Fibroblast of skin of back (primary cell): ENCODE measurements around the gene TAS2R19. TPM values are rescaled to one million over a fixed set of nuclear protein-coding genes. Genes with fewer than 3 reads are reported as not detected.
"Not testable (repeated sequence)": the region's sequence is repeated elsewhere in the genome, so short reads cannot be mapped to it uniquely, and the experiment has no call there.

Experiments
- DNase-seq: peaks from one replicate; pipeline ENCODE4 v3.0.0-alpha.2; 2013
- polyA plus RNA-seq, 2 experiments: library from polyadenylated mRNA; unstranded; fragments of 120-200 nt; gene quantifications; one replicate each; pipeline ENCODE4 v1.2.1, GENCODE V29; 2013; ENCODE audit not compliant: insufficient read length in 2 of 2

The TAS2R19 gene, protein sequence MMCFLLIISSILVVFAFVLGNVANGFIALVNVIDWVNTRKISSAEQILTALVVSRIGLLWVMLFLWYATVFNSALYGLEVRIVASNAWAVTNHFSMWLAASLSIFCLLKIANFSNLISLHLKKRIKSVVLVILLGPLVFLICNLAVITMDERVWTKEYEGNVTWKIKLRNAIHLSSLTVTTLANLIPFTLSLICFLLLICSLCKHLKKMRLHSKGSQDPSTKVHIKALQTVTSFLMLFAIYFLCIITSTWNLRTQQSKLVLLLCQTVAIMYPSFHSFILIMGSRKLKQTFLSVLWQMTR
- 0.12 TPM for polyA plus RNA-seq (2013, experiment 1 of 2; ENCODE audit: insufficient read length)
- 0.37 TPM for polyA plus RNA-seq (2013, experiment 2 of 2; ENCODE audit: insufficient read length)

DNA sequence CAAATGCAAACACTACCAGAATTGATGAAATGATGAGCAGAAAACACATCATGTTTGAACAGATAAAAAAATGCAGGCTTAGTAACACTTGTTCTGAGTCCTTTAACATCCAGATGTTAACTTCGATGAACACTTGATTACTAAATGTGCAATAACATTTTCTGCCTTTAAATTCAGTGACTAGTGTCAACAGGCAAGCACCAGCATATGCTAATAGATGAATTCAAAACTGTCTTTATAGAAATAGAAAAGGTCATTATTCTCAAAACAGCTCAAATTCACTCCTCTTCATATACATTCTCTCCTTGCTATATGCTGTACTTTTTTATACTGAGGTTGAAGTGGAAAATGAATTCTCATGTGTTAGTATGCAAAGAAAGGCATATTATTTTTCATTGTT lies at the start of gene TAS2R19:
Gene TAS2R19 (minus strand): TSS at position 101 of the 400 bp plus-strand sequence. CDS start 49 bp downstream, at position 52.
- DNase-seq: no peak

DNA sequence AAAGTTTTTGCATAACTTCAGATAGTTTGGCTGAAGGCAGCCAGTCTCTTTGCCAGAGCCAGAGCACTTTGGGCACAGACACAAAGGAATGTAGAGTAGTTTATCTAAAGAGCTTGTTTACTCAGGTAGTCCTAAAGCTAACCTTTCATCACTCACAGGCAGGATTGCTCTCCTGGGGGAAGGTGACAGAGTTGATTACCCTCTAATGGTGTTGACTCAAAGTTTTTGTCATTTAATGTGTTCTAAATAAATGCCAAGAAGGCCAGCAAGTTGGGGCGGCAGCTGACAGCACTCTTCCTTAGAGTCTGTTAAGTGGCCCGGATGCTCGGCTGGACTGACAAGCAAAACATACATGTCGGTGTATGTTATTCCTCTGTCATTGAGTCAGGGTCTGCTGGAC lies 49.0 kb upstream of the TAS2R19 start:
- no peak for DNase-seq

DNA sequence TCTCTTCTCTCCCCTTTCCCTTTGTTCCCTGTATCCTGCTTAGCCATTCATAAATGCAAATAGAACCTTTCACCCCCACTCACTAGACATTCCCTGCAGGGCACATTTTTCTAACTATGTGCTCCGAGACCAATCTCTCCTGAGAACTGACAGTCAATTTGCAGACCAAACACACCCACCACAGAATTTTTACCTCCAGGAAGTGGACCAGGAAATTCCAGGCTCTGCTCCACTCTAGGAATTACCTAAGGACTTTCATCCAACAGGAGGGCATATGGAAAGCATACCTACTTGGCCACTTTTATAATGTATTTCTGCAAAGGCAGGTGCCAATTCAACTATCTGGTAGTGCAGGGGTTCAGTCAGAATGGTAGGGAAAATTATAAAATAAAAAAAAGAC lies 48.6 kb upstream of the TAS2R19 start:
- no peak for DNase-seq

DNA sequence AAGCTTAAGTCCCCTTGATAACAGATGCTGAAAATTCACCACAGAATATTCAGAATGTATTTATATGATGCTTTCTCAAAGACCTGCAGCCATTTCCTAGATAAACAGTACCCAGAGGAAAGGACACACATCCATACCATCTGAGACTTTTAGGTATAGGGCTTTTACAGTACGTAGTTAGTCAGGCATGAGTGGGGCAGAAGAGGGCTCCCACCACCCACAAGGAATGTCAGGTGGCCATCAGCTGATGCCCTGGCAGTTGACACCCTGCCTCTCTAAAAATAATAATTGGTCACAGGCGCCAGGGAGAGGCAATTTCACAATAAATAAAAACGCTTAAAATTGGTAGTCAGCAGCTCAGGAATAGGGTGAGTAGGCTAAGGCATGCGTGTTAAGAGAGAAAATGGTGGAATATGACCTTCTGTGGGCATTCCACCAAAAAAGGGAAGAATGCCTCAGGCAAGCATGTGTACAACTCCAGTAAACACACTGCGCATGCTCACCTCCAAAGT lies 47.5 kb upstream of the TAS2R19 start:
- no peak for DNase-seq

DNA sequence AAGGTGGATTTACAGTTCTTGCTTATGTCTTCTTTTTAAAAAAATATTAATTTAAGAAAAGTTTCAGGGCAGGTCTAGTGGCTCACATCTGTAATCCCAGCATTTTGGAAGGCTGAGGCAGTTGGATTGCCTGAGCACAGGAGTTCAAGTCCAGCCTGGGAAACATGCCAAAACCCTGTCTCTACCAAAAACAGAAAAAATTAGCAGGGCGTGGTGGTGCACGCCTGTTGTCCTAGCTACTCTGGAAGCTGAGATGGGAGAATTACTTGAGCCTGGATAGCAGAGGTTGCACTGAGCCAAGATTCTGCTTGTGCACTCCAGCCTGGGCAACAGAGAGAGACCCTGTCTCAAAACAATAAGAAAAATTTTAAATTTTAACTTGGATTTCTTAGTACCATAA lies 45.1 kb upstream of the TAS2R19 start:
- DNase-seq: peak; percentile 8

DNA sequence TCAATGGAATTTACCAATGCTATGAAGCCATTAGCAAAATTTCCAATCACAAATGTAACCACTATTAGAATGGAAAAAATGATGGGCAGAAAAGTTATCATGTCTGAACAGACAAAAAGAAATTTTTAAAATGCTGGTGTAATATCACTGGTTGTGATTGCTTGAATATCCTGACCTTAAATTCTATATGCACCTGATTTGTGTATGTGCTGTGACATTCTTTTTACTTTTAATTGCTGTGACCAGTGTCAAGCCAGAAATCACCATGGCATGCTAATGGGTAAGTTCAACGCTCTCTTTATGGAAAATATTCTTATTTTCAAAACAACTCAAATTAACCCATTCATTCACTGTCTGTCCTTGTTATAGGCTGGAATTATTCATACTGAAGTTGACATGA lies 39.8 kb upstream of the TAS2R19 start, which contains the start of gene TAS2R46:
Gene TAS2R46 (minus strand): TSS at position 101 of the 400 bp plus-strand sequence. CDS start 0 bp downstream, at position 101.
- not testable (repeated sequence) for DNase-seq

DNA sequence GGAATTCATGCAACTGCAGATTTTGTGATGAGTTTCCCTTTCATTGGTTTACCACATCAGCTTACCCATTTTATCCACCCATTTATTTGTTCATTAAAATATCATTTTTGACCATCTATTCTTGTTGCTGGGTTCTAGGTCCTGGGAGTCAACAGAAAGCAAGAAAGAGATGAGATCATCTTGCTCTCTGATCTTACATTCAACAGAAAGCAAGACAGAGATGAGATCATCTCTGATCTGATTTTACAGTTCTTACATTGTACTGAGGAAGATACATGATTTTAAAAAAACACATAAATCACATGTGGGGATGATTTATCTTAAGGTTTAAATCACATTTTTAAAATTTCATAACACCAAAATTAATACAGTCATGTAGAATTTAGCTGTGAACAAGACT lies 37.4 kb upstream of the TAS2R19 start:
- peak; percentile 3 for DNase-seq

DNA sequence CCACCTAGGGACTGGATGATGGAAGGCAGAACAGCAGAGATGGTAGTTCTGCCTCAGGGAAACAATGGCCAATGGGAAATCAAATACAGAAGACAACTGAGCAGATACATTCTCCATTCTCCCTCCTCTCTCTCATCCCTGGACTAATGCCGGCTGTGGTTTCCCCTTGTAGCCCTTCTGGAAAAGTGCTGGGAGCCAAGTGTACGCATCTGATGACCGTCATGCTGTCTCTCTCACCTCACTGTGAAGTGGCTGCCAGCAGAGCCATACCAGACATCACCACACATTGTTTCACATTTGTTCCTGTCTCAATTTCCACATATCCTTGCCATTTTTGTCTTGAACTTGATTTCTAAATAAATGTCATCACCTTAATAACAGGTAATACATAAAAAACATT lies 36.6 kb upstream of the TAS2R19 start:
- DNase-seq: no peak

DNA sequence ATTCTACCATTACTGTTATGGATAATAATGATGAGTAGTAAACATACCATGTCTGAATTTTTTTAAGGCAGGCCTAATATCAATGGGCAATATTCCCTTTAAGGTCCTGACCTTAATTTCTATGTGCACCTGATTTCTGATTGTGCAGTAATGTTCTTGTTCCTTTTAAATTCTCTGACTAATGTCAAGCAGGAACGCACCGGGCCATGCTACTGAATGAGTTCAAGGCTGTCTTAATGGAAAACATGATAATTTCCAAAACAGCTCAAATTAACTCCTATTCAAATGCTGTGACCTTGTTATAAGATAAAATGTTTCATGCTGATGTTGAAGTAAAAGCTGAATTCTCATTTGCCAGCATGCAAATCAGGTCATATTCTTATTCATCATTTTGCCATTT lies 32.9 kb upstream of the TAS2R19 start:
- no peak for DNase-seq

DNA sequence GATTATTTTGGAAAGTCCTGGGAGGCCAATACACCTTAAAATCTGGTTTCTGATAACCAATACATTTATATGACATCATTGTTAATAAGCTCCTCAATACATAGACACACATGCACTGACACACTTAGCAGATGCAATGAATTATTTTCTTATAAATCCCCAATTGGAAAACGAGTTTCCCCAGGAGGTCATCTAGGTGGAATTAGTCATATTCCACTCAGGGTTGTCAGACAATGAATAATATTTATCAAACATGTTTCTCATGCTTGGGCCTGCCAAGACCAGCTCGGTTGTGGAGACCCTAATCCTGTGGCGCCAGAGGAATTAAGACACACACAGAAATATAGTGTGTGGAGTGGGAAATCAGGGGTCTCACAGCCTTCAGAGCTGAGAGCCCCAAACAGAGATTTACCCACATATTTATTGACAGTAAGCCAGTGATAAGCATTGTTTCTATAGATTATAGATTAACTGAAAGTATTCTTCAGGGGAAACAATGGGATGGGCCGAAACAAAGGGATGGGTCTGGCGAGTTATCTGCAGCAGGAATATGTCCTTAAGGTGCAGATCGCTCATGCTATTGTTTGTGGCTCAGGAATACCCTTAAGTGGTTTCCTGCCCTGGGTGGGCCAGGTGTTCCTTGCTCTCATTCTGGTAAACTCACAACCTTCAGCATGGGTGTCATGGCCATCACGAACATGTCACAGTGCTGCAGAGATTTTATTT lies 27.5 kb upstream of the TAS2R19 start:
- DNase-seq: not testable (repeated sequence)

DNA sequence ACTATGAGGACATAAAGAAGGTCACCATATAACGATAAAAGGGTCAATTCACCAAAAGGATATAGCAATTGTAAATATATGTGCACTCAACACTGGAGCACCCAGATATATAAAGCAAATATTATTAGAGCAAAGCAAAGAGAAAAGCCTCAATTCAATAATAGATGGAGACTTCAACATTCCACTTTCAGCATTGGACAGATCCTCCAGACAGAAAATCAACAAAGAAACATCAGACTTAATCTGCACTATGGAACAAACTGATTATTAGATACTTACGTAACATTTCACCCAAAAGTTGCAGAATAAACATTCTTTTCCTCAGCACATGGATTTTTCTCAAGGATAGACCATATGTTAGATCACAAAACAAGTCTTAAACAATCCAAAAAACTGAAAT lies 18.9 kb upstream of the TAS2R19 start:
- not testable (repeated sequence) for DNase-seq

DNA sequence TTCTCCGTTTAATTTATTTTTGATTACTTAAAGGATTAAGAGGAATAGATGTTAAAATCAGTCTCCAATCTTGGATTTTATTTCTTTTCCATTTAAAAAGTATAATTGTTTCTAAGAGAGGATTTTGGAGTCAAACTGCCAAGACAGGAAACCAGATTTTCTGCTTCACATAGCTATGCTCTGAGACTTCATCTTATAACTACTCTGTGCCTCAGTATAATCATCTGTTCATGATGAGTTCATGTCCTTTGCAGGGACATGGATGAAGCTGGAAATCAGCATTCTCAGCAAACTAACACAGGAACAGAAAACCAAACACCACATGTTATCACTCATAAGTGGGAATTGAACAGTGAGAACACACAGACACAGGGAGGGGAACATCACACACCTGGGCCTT lies 17.7 kb upstream of the TAS2R19 start:
- peak; percentile 4 for DNase-seq

DNA sequence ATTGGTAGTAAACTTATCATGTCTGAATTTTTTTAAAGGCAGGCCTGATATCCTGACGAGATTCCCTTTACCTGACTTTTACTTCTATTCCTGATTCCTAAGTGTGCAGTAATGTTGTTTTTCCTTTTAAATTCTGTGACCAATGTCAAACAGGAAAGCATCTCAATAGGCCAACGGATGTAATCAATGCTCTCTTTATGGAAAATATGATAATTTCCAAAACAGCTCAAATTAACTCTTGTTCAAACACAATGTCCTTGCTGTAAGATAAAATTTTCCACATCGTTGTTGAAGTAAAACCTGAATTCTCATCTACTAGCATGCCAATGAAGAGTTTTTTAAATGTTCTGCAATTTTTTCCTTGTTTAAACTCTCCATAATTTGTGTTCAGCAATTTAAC lies 16.8 kb upstream of the TAS2R19 start:
- no peak for DNase-seq

DNA sequence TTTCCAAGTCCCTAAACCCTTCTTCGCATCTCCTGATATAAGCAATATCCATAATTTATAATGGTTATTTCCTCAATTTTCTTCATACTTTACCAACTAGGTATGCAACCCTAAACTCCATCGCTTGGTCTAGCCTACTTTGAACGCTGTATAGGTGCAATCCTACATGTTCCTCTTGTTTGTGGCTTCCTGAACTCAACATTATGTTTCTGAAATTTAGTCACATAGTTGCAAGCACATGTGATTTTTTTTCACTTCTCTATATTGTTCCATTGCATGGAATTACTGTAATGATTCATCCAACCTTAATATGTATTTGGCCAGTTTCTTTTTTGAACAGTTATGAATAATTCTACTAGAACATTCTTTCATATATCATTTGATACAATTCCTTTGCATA lies 11.5 kb upstream of the TAS2R19 start:
- DNase-seq: not testable (repeated sequence)

DNA sequence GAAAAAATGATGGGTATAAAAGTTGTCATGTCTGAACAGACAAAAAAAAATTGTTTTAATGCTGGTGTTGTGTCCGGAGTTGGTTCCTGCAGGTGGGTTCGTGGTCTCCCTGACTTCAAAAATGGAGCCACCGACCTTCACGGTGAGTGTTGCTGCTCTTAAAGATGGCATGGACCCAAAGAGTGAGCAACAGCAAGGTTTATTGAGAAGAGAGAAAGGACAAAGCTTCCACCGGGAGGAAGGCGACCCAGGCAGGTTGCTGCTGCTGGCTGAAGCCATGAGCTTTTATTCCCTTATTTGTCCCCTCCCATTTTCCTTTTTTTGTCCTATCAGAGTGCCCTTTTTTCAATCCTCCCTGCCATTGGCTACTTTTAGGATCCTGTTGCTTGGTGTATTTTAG lies 8.9 kb upstream of the TAS2R19 start, which contains the start of gene TAS2R31:
Gene TAS2R31 (minus strand): TSS at position 101 of the 400 bp plus-strand sequence. CDS start 72 bp downstream, at position 29.
- no peak for DNase-seq

DNA sequence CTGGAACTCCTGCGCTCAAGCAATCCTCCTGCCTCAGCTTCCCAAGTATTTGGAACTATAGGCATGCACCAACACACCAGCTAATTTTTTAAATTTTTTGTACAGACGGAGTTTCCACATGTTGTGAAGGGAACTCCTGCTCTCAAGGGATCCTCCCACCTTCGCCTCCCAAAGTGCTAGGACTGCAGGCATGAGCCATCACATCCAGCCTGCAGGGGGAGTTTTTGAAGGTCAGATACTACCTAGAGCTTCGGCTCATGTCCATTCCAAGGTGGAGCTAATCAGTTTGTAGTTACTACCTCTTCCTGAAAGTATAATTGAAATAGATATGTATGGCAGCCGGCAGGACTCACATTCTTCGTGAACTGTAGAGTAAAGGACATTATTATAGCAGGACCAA lies 3.7 kb upstream of the TAS2R19 start:
- no peak for DNase-seq

DNA sequence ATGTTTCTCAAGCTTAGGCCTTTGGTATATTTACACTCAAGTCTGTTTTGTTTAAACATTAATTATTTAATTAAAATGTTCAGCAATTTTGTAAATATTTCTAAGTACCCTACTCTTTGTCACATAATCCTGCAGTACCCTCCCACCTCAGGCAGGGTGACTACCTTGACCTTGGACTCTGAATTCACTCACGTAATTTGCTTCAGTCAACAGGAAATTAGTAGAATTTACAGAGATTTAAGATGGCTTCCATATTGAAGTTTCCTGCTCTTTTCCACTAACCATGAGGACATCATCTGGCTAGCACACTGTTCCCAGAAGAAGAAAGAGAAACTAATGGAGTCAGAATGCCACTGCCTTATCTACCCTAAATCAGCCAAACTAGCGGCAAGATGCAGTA lies 967 bp upstream of the TAS2R19 start:
- DNase-seq: no peak

DNA sequence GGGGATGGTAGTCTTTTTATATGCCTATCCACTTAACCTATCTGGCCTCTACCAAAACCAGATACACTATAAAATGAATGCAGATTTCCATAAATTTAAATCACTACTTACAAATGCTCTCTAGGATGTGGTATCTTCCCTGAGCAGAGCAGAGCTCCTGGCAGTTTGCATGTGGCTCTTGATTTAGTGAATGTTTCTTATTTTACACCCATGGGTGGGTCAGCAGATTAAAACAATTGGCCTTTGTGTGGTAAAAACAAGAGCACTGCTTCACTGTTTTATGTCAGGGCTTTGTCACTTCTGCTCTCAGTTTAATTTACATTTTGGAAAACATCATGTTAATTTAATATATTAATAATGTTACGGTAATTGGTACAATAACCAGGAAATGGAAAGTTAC lies 5.5 kb downstream of the TAS2R19 start:
- no peak for DNase-seq

DNA sequence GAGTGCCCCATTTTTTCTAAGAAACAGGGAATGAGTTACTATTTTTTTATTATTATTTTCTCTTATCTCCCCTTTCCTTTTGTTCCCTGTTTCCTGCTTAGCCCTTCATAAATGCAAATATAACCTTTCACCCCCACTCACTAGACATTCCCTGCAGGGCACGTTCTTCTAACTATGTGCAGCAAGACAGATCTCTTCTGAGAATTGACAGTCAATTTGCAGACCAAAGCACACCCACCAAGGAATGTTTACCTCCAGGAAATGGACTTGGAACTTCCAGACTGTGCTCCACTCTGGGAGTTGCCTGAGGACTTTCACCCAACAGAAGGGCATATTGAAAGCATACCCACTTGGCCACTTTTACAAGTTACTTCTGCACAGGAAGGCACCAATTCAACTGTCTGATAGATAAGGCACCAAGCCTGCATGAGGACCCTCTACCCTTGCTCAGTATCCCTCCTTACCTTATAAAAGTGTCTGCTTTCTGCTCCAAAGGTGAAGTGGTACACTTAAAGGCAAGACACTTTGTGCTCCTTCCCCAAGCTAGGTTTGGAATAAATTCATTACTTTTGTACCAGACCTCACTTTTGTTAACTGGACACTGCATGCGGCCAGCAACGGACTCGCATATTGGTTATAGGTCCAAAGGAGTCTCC lies 6.5 kb downstream of the TAS2R19 start:
- no peak for DNase-seq

DNA sequence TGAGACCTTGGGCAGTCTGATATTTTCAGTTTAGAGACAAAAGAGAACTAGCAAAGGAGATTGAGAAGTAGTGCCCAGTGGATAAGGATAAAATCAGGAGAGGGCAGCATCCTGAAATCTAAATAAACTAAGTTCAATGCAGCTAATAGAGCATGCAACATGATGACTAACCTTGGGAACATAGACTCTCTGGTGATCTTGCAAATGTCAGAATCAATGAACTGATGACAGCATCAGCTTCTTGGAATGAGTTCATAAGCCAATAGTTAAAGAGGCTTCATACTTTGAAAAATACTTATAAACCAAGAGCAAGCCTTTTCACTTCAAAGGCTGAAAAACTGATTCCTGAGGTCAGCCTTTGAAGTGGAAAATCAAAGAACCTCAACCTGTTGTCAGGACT lies 8.2 kb downstream of the TAS2R19 start:
- no peak for DNase-seq

DNA sequence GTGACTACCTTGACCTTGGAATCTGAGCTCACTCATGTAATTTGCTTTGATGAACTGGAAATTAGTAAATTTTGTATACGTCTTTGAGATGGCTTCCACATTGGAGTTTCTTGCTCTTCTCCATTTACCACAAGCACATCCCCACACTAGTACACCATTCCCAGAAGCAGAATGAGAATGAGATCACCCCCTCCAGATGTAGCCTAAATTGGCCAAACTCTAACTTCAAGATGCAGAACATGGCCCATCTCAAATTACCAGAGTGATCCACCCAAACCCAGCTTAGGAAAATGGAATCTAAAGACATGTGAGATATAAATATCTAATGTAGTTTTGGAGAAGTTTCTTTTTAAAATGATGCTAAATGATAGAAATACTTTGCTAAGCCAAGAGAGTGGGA lies 14.8 kb downstream of the TAS2R19 start:
- DNase-seq: no peak

DNA sequence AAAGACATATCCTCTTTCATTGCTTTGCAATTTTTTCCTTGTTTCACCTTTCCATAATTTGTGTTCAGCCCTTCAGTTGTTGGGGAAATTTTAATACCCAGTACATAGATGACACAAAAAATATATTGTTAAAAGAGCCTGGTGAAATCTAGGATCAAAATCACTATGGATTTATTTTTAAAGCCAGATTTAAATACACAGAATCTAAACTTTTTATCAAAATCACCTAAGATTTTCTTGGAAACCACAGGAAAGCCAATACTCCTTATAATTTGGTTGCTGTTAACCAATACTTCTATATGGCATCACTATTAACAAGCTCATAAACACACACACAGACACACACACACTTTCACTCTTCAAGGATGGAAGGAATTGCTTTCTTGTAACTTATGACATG lies 24.2 kb downstream of the TAS2R19 start, which contains the start of gene TAS2R20:
Gene TAS2R20 (minus strand): TSS at position 101 of the 400 bp plus-strand sequence. CDS start 429 bp downstream, outside the sequence.
- no peak for DNase-seq

DNA sequence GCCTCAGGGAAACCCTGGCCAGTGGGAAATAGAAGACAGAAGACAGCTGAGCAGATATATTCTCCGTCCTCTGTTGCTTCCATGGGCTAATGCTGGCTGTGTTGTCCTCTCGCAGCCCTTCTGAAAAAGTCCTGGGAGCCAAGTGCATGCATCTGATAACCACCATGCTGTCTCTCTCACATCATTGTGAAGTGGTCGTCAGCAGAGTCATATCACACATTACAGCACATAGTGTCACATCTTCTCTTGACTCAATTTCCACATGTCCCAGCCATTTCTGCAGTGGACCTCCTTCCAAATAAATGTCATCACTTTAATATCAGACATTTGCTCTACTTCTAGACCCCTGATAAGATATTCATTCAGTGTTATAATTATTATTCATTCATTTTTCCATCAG lies 28.1 kb downstream of the TAS2R19 start:
- DNase-seq: no peak
